Limb (tissue), 2 donors: ENCODE measurements around the gene TRIM68.

Experiments used
- DNase-seq, 2 donors: peaks; one replicate each; pipeline ENCODE4 v3.0.0-alpha.2; 2016; ENCODE audit errors: extremely low spot score in 2 of 2

TRIM68 gene

DNA sequence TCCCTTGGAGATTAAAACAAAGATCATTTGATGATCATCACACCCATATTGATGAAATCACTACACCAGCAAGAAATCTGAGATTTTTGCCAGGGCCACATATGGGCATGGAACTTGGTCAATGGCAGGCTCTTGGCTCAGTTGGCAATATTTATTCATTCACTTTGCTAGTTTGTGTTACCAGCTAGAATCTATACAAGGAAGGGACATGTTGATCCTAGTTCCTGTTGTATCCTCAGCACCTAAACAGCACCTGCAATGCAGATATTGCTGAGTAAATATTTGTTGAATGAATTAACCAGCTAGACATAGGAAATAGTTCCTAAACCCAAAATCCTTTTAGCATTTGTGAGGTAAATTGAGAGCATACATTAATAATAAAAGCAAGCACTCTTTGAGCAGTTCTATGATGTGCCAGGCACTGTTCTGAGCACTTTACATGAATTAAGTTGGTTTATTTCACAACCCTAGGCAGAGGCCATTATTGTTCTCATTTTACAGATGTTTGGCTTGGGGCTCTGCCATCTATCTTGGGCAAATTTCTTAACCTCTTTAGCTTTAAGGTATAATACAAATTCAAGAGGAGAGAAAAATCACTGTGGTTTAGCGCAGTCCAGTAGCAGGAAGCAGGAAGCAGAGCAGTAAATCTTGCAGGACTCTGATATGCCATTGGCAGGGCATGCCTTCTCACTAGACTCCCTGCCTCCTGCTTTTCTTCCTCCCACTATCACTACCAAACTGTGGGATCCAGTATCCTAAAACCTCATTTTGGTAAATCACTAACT lies 1.6 kb downstream of the TRIM68 start:
- DNase-seq = no peak

DNA sequence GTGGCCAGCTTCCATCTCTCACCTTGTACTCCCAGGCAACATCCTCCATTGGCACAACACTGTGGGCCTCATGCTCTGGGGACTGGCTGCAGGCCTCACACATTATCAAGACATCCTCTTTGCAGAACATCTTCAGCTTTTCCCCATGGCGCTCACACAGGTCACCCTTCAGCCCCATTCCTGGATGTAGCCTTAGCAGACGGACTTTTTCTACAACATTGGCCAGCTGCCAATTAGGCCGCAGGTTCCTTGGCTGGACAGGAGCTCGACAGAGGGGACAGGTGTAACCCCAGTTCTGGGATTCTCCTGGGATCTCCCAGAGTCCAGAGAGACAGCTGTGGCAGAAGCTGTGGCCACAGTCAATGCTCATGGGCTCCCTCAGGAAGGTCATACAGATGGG lies 3.0 kb downstream of the TRIM68 start:
- no peak for DNase-seq

DNA sequence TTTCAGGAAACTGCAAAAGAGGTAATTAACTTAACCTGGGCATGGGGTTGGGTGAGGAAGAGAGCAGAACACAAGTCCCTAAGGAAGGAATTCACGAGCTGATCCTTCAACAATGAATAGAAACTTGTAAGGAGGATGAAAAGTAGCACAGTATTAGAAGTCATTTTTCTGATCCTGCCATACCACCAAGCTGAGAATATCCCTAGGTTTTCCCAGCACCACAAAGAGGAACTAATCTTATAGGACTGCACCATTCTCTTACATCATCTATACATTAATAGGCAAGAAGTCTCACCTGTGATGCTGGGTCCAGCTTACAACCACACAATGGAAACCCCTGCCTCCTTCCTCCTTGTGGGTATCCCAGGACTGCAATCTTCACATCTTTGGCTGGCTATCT lies 14.3 kb downstream of the TRIM68 start, which contains the start of gene OR52I1:
OR52I1 (plus strand) TSS at position 301 of the 400 bp plus-strand sequence; CDS start at position 301, 0 bp downstream.
- no peak for DNase-seq

DNA sequence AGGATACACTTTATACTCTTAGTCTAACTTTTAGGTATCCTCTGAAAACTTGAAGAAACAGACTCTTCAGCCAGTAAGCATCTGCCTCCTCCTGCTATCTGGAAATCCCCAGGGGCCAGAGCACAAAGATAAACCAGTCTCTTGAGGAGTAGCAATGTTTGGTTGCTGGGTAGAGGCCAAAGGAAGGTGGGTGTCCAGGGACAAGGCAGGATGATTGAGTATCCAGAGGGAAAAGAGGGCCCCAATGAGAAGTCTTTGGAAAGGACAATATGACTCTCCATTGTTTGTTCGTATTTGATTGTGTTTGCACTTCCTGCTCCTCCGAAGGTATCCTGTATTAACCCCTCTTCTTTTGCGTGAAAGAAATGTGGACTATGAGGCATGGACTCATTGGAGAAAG lies 19.0 kb downstream of the TRIM68 start:
- no peak for DNase-seq

DNA sequence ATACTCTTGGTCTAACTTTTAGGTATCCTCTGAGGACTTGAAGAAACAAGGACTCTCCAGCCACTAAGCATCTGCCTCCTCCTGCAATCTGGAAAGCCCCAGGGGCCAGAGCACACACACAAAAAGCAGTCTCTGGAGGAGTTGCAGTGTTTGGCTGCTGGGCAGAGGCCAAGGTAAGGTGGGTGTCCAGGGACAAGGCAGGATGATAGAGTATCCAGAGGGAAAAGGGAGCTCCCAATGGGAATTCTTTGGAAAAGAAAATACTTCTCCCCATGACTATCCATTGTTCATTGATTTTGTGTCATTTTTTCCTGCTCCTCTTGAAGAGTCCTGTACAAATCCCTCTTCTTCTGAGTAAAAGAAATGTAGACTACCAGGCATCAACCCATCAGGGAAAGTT lies 26.6 kb downstream of the TRIM68 start, which contains the start of gene OR52I2:
OR52I2 (plus strand) TSS at position 301 of the 400 bp plus-strand sequence.
- DNase-seq = no peak

DNA sequence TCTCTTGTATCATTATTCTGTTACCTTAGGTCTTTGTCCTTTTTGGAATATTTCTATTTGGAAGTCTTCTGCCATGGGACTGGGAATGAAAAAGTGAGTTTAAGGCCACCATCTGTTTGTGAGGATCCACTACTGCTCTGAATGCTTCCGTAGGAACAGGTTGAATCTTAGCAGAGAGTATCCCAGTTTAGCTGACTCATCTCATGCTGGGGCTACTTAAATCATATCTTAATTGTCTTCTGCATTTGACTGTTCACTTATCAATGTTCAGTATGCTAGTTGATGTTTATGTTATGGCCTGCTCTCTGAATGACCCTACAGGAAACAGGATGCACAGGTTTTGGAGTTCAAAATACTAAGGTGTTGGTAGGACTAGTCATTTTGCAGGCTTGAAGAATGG lies 27.9 kb downstream of the TRIM68 start:
- DNase-seq = no peak

DNA sequence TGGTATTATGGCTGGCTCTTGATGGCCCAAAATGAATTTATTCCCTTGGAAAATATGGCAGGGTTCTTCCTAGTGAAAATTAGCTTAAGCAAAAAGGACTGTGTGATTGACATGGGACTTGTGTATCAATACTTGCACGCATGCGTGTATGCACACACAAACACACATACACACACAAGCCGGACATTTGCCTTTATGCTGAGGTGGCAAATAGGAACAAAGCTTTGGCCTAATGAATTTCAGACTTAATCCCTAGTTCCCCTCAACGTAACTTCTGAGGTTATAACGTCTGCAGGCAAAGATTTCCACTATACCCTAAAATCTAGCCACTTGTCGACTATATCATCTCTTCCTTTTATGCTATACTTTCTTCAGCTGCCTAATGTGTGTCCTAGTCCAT lies 29.4 kb downstream of the TRIM68 start:
- DNase-seq = no peak

DNA sequence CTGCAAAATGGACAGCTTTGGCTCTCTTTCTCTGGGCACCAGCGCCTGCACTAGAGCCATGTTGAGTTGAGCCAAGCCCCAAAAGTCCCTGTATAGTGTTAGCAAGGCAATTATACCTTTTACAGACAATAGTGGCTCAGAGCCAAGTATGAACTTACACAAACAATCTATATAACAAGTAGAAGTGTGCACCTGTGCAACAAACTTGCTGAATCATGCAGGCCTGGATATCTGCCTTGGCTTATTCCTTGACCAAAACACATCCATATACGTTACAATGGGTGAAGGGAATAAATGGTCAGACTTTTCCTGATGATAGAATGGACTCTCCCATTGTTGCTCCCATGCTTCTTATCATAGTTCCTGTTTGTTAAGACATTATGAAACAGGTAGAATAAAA lies 30.3 kb downstream of the TRIM68 start:
- DNase-seq = no peak

DNA sequence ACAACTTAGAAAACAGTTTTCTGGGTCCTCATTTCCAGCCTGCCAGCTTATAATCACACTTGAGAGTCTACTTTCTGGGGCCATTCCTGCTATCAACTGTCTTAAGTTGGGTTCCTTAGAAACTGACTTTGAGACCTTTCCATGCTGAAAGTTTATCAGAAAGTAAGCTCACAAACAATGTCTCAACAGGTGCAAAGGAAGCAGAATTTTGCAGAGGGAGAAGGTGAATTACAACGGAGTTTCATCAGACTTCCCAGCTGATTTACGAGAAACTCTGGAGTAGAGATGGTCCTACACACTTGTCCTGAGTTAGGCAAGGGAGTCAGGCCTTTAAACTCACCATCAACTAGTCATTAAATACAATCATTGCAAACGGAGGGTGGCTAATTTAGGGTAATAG lies 31.2 kb downstream of the TRIM68 start:
- DNase-seq = no peak

DNA sequence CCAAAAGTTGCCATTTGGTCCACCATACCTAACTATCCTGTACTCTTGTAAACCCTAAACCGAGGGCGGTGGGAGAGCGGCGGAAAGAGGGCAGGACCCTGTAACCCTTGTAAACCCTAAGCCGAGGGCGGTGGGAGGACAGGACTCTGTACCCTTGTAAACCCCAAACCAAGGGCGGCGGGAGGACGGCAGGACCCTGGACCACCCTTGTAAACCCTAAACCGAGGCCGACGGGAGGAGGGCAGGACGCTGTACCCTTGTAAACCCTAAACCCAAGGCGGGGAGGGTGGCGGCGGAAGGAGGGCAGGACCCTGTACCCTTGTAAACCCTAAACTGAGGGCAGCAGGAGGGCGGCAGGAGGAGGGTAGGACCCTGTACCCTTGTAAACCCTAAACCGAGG lies 39.0 kb downstream of the TRIM68 start:
- DNase-seq = no peak

DNA sequence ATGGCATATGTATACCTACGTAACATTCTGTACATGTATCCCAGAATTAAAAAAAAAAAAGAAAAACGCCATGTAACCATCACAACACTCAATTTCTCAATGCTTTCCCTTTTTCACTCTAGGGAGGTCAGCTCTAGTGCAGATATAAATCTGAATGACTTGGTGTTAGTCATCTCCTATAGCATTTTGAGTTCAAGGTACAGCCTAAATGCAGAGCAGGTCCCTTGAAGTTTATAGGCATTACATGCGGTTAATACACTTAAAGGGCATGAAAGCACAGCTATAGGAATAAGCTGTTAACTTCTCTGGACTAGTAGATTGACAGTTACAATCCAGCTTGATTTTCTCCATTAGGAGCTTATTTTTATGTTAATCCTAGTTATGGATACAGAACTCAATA lies 42.7 kb downstream of the TRIM68 start:
- DNase-seq = no peak

DNA sequence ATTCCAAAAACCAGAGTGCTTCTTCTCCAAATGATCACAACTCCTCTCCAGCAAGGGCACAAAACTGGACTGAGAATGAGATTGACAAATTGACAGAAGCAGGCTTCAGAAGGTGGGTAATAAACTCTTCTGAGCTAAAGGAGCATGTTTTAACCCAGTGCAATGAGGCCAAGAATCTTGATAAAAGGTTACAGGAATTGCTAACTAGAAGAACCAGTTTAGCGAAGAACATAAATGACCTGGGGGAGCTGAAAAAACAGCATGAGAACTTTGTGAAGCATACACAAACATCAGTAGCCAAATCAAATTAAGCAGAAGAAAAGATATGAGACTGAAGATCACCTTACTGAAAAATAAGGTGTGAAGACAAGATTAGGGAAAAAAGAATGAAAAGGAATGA lies 47.6 kb downstream of the TRIM68 start:
- DNase-seq = no peak

DNA sequence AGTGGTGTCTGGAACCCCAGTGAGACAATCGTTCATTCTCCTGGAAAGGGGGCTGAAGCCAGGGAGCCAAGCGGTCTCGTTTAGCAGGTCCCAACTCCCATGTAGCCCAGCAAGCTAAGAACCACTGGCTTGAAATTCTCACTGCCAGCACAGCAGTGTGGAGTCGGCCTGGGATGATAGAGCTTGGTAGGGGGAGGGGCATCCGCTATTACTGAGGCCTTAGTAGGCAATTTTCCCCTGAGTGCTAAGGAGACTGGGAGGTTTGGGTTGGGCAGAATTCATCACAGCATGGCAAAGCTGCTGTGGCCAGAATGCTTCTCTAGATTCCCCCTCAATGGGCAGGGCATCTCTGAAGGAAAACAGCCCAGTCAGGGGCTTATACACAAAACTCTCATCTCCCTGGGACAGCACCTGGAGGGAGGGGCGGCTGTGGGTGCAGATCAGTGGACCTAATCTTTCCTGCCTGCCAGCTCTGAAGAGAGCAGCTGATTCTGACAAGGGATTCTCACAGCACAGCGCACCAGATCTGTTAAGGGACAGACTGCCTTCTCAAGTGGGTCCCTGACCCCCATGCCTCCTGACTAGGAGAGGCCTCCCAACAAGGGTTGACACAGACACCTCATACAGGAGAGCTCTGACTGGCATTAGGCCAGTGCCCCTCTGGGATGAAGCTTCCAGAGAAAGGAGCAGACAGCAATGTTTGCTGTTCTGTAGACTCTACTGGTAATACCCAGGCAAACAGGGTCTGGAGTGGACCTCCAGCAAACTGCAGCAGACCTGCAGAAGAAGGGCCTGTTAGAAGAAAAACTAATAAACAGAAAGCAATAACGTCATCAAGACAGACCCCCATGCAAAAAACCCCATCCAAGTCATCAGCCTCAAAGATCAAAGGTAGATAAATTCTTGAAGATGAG lies 48.2 kb downstream of the TRIM68 start:
- no peak for DNase-seq

DNA sequence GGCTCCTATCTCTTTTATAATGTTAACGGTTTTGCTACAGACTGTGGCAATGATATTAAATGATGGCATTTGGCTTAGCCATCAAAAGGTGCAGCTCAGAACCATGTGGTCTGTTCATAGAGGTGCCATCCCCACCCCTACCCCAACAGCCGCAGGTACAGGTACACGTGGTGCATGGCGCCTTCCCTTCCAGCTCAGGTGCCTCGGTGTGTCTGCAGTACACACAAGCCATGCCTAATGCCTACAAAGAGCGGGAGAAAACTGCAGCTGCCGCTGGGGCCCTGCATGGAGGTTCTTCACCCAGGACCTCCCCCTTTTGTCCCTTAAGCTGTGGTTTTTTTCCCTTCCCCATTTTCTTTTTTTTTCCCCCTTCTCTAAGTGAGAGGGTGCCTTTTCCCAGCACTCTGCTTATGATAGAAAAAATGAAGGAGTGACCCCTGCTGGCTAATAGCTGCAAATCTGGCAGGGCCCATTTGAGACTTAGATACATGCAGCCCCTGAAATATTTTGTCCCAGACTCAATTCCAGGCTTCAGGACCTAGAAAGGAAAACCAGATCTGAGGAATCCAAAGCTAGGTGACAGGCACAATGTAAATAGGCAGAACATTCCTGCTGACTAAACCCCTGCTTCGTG lies 56.6 kb downstream of the TRIM68 start:
- no peak for DNase-seq
